ENCODE results near the gene FAM20A.

The FAM20A gene

DNA sequence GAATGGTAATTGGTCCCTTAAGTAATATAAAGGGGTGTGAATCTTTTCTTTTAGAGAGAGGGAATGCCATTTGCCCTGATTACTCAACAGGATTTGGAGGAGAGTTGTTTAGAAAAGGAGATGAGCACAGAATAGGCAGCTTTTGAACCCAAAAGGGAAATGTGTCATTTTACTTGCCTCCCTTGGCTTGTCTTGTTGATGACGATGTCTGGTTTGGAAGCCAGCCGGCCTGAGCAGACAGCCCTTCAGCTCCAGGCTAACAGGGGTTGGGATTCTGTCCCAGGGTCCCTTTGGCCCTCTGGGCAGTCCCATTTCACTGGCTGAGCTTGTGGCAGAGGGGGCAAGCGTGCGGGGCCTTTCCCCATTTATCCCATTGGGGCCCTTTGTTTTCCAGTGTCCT, 111.2 kb downstream of the FAM20A start:
- no peaks in the 10 kb centered on the region for H4K20me1 ChIP-seq (ENCODE audit: insufficient read depth, low read length)

More for the DNA sequence above, 111.2 kb downstream of the FAM20A start:
- no peak overlapping the region for H3K4me3 ChIP-seq (ENCODE audit: low read length)
- H3K27ac ChIP-seq (ENCODE audit: low read length), result no peak overlapping the region
- no peaks in the 10 kb centered on the region for H3K36me3 ChIP-seq (replicated peaks; ENCODE audit: low read depth, low read length)
- H3K4me2 ChIP-seq (ENCODE audit: low read length), result no peak overlapping the region
- H3K79me2 ChIP-seq (ENCODE audit: low read length), result no peaks in the 10 kb centered on the region
- H3K9me3 ChIP-seq (ENCODE audit: insufficient read depth, low read length), result no peaks in the 10 kb centered on the region
- no peak overlapping the region for H2AFZ ChIP-seq (ENCODE audit: low read depth, low read length)
- peaks cover 33% of the 10 kb centered on the region for H3K4me1 ChIP-seq (ENCODE audit: low read length)
- H3K9ac ChIP-seq (ENCODE audit: low read length), result no peak overlapping the region
- H3K27me3 ChIP-seq (ENCODE audit: low read depth, low read length), result peaks cover 5% of the 10 kb centered on the region
- TF ChIP-seq EZH2phosphoT487 (IDR thresholded peaks at IDR 0.05; ENCODE audit: low read depth) (no peak), CTCF (IDR thresholded peaks at IDR 0.05; ENCODE audit: low read depth, low read length) (no peak)

All from OCI-LY3 (cell line).